Adrenal gland (tissue), 12 donors: ENCODE measurements around the gene PTPRN2. TPM values are rescaled to one million over a fixed set of nuclear protein-coding genes. Genes with fewer than 3 reads are reported as not detected.

Source experiments
- DNase-seq, 7 donors: peaks; one replicate each; pipeline ENCODE4 v3.0.0-alpha.2; 2019 to 2020
- H3K27ac ChIP-seq, 5 donors: fragments of 200-600 bp; sonication (generic) in 4 of 5; 1 replicate in 3 of 5; 2 replicates in 2 of 5; pipeline versions ENCODE4 v1.5.1 to v1.8.0; 2016 to 2020; ENCODE audit warnings: mild to moderate bottlenecking in 1 of 5
- H3K27me3 ChIP-seq: fragments of 200-600 bp; 2 replicates; pipeline ENCODE4 v1.8.0; 2021
- H3K36me3 ChIP-seq, 2 donors: fragments of 200-600 bp; replicated peaks in 1 of 2; 1 replicate in 1 of 2; 2 replicates in 1 of 2; pipeline versions ENCODE4 v1.5.1 to v1.8.0; 2018 to 2022
- H3K4me1 ChIP-seq, 2 donors: fragments of 200-600 bp; replicated peaks in 1 of 2; 1 replicate in 1 of 2; 2 replicates in 1 of 2; pipeline versions ENCODE4 v1.5.1 to v1.8.0; 2018 to 2021
- H3K4me3 ChIP-seq, 4 donors: fragments of 200-600 bp; sonication (generic) in 3 of 4; one replicate each; pipeline ENCODE4 v1.5.1; 2016 to 2018
- H3K9me3 ChIP-seq, 3 donors: fragments of 200-600 bp; sonication (generic) in 1 of 3; replicated peaks in 1 of 3; 1 replicate in 2 of 3; 2 replicates in 1 of 3; pipeline versions ENCODE4 v1.5.1 to v1.8.0; 2016 to 2021
- POLR2A ChIP-seq, 2 donors: fragments of 450-650 bp; IDR thresholded peaks; one replicate each; pipeline ENCODE4 v1.6.1; 2017; ENCODE audit warnings: antibody characterized with exemption in 2 of 2, mild to moderate bottlenecking in 2 of 2, moderate library complexity in 1 of 2
- WGBS, 4 donors: extraction: QIAGEN DNeasy Blood & Tissue Kit in 2 of 4; methylation state at CpG; one replicate each; pipeline versions ENCODE4 v1.1.5 to v1.1.7; 2013 to 2017; 5-methylcytosine and 5-hydroxymethylcytosine counted together
- intact Hi-C, 2 donors: fragments of 100-400 bp; cut with DNase I; formaldehyde crosslinking; loops; one replicate each; pipeline versions ENCODE4 v1.14.1 to v1.15.0; 2022 to 2023
- polyA plus RNA-seq, 3 donors: library from polyadenylated mRNA; stranded (reverse); fragments of 200-250 nt in 2 of 3; fragments of 350-450 nt in 1 of 3; fragmentation: Illumina TruSeq in 1 of 3; extraction: RNeasy Lipid Tissue Mini Kit (QIAGEN cat#74804) in 1 of 3; gene quantifications; one replicate each; pipeline ENCODE4 v1.2.3, GENCODE V29; 2013 to 2014
- total RNA-seq, 9 donors: library from RNA; depleted of rRNA in 4 of 9; stranded (reverse); fragments of >200 nt in 4 of 9; fragments of 120-200 nt in 1 of 9; fragmentation: NEBNext Ultra II Directional in 1 of 9; extraction: Animal tissue kit (Norgen Biotek cat#: 25700) in 1 of 9; gene quantifications; one replicate each; pipeline versions ENCODE4 v1.1.0 to v1.2.4, GENCODE V29; 2013 to 2023
- TF ChIP-seq, protein P1 (sequence below), 6 experiments: fragments of 450-650 bp in 4 of 6; fragments of 200-600 bp in 2 of 6; sonication (generic) in 1 of 6; IDR thresholded peaks; 1 replicate in 5 of 6; 2 replicates in 1 of 6; pipeline versions ENCODE4 v1.5.1 to v1.8.0; 2016 to 2021; ENCODE audit warnings: antibody characterized with exemption in 6 of 6, mild to moderate bottlenecking in 2 of 6, moderate library complexity in 1 of 6
- donor health status: healthy with polysubstance abuse.
- donor health status: Bipolar disorder and iron deficiency.
- donor health status: DM: yes; HTN: yes; CAD: no.
- donor health status: DM: no; HTN: no; CAD: no.
- donor health status: DM: no; HTN: no; CAD: no.
- donor health status: DM: yes; HTN: yes; CAD: no.

PTPRN2 gene
- total and polyA plus RNA-seq, 12 donors, result 2.2 to 16.2 (median 3.4) TPM

DNA sequence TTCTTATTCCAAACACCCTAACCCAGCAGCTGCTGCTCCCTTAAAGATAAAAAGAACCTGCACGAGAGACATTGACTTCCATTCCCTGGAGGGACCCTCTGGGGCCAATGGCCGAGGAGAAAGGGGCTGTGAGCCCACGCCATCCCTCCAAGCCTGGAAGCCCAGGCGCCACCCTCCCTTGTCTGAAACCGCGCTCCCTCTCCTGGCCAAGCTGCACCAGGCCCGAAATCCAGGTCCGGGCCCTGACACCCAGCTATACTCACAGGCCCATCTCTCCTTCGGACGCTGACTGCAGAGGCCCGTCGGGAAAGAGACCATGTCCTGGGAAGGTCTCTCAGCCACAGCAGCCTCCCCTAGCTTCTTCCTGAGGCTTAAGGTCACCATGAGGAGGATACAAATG, 196.5 kb downstream of the PTPRN2 start:
- H3K36me3 ChIP-seq, result no peaks in the 10 kb centered on the region
- H3K4me1 ChIP-seq, result no peaks in the 10 kb centered on the region
- H3K27me3 ChIP-seq, result no peaks in the 10 kb centered on the region
- WGBS, 4 donors, result 86 to 89% (median 87%) methylated on average over 7 to 12 of the region's 12 CpGs
- intact Hi-C loops, result no loop called here
- TF ChIP-seq POLR2A (IDR thresholded peaks at IDR 0.05), result no peak
- TF ChIP-seq, protein P1, sequence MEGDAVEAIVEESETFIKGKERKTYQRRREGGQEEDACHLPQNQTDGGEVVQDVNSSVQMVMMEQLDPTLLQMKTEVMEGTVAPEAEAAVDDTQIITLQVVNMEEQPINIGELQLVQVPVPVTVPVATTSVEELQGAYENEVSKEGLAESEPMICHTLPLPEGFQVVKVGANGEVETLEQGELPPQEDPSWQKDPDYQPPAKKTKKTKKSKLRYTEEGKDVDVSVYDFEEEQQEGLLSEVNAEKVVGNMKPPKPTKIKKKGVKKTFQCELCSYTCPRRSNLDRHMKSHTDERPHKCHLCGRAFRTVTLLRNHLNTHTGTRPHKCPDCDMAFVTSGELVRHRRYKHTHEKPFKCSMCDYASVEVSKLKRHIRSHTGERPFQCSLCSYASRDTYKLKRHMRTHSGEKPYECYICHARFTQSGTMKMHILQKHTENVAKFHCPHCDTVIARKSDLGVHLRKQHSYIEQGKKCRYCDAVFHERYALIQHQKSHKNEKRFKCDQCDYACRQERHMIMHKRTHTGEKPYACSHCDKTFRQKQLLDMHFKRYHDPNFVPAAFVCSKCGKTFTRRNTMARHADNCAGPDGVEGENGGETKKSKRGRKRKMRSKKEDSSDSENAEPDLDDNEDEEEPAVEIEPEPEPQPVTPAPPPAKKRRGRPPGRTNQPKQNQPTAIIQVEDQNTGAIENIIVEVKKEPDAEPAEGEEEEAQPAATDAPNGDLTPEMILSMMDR (IDR thresholded peaks at IDR 0.05), result no peak
- no peak overlapping the region for H3K27ac ChIP-seq
- no peak overlapping the region for H3K4me3 ChIP-seq
- DNase-seq, result no peak
- no peaks in the 10 kb centered on the region for H3K9me3 ChIP-seq

DNA sequence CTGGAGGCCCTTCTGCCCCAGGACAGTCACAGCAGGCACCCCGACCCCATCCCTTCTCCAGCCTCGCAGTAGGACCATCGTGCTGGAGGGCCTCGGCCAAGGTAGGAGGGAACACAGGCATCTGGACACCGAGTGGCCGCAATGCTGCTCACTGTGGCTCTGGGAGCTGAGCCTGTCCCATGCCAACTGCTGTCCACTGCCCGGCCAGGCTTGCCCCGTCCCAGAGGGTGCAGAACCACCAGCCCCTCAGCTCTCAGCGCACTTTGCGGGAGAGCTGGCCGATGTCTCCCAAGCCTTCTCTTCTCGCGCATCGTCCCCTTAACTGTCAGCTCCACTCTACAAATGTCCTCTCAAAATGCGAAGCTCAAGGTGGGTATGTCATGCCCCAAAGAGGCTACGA, 197.2 kb downstream of the PTPRN2 start:
- DNase-seq, result no peak
- Histone ChIP-seq H3K27ac (no peak overlapping the region), H3K9me3 (no peaks in the 10 kb centered on the region), H3K27me3 (no peaks in the 10 kb centered on the region), H3K4me1 (no peaks in the 10 kb centered on the region), H3K4me3 (no peak overlapping the region), H3K36me3 (no peaks in the 10 kb centered on the region)
- TF ChIP-seq, protein P1 (IDR thresholded peaks at IDR 0.05), result no peak
- TF ChIP-seq POLR2A (IDR thresholded peaks at IDR 0.05), result no peak
- intact Hi-C loops, result no loop called here
- WGBS, 4 donors, result 81 to 94% (median 89%) methylated on average over 14 to 16 of the region's 16 CpGs

DNA sequence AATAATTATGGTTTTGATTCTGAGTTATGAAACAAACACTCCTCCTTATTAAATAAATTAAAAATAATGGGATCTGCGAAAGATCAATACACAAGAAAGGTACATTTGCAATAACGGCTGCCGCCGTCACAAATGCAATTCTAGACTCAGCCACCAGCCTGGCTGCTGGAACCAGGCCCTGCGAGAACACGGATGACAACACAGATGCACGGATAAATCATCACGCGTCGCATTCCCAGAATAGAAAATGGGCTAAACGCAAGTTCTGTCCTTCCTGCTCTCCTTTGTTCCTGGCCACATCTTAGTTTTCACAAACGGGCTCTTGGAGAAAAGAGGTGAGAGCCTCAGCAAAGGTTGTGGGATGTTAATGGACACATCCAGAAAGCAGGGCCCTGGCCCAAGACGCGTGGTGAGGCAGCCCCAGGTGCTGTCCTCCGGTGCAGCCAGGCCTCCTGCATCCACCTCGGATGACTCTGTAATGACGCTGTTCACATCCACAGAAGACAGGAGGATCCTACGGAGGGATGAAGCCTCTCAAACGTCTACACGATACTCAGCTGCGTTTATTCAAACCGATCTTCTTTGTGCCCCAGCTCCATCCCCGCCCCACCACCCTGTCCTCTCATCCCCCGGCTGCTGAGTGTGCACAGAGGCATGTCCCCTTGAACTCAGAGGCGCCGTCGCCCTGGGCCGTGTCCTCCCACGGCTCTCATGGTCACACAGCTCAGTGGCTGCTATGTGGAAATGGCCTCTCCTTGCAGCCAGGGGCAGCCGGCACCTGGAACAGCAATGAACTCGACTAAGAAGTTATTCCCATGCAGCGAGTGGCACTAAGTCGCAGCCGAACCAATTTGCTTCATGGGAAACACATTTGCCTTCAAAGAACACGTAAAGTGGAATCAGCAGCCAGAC, 197.9 kb downstream of the PTPRN2 start:
- Histone ChIP-seq H3K27me3 (no peaks in the 10 kb centered on the region), H3K4me1 (no peaks in the 10 kb centered on the region), H3K36me3 (no peaks in the 10 kb centered on the region), H3K4me3 (no peak overlapping the region), H3K27ac (no peak overlapping the region), H3K9me3 (no peaks in the 10 kb centered on the region)
- no peak for TF ChIP-seq POLR2A (IDR thresholded peaks at IDR 0.05)
- TF ChIP-seq, protein P1 (IDR thresholded peaks at IDR 0.05), result no peak
- WGBS, 4 donors, result 74 to 83% (median 80%) methylated on average over 29 to 35 of the region's 35 CpGs
- intact Hi-C loops, result no loop called here
- no peak for DNase-seq

DNA sequence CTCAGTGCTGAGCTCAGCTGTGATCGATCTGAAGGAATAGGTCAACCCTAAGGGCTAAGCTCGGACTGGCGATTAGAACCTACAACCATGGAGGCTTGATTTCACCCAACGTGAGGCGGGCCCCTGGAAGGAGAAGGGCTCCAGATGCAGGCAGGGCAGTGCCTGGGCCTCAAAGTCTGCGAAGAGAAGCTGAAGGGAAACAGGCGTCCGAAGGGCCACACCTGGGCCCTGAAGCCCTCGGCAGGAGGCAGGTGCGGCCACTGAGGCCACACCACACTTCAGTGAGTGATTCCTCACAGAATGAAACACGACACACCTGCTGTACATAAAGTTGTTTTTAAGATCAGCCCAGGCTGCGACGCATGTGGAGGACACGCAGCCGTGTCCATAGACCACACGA, 198.7 kb downstream of the PTPRN2 start:
- no peak overlapping the region for H3K4me3 ChIP-seq
- H3K4me1 ChIP-seq, result no peaks in the 10 kb centered on the region
- H3K9me3 ChIP-seq, result no peaks in the 10 kb centered on the region
- H3K27ac ChIP-seq, result no peak overlapping the region
- intact Hi-C loops, result no loop called here
- whole genome bisulfite sequencing, 4 donors, result 80 to 93% (median 88%) methylated on average over 9 to 16 of the region's 16 CpGs
- no peaks in the 10 kb centered on the region for H3K36me3 ChIP-seq
- no peaks in the 10 kb centered on the region for H3K27me3 ChIP-seq
- TF ChIP-seq, protein P1 (IDR thresholded peaks at IDR 0.05), result no peak
- TF ChIP-seq POLR2A (IDR thresholded peaks at IDR 0.05), result no peak
- DNase-seq, result no peak
